H9 (cell line): ENCODE measurements around the gene MGA. TPM values are rescaled to one million over a fixed set of nuclear protein-coding genes. Genes with fewer than 3 reads are reported as not detected.

Source experiments
- DNase-seq: peaks from one replicate; pipeline ENCODE4 v3.0.0-alpha.2; 2017
- H2AFZ ChIP-seq: one replicate; pipeline ENCODE4 v1.6.1; 2013; ENCODE audit warnings: mild to moderate bottlenecking, low read length, control low read depth, moderate library complexity
- H2AK5ac ChIP-seq: 2 replicates; pipeline ENCODE4 v1.6.1; 2013; ENCODE audit warnings: low read length, control low read depth, mixed read lengths; ENCODE audit not compliant: insufficient read length
- H2BK120ac ChIP-seq: one replicate; pipeline ENCODE4 v1.6.1; 2013; ENCODE audit warnings: low read depth, mild to moderate bottlenecking, low read length, control low read depth, inconsistent platforms; ENCODE audit not compliant: poor library complexity, severe bottlenecking
- H2BK12ac ChIP-seq: 2 replicates; pipeline ENCODE4 v1.6.1; 2013; ENCODE audit warnings: low read length, control low read depth, mixed read lengths, low read depth; ENCODE audit not compliant: insufficient read length
- H2BK15ac ChIP-seq: 2 replicates; pipeline ENCODE4 v1.6.1; 2013; ENCODE audit warnings: low read depth, low read length, control low read depth
- H2BK20ac ChIP-seq: one replicate; pipeline ENCODE4 v1.6.1; 2013; ENCODE audit warnings: low read depth, mild to moderate bottlenecking, low read length, control low read depth, inconsistent platforms; ENCODE audit not compliant: poor library complexity, severe bottlenecking
- H2BK5ac ChIP-seq: 2 replicates; pipeline ENCODE4 v1.6.1; 2013; ENCODE audit warnings: low read length, control low read depth, mixed read lengths; ENCODE audit not compliant: insufficient read length
- H3K14ac ChIP-seq: 2 replicates; pipeline ENCODE4 v1.6.1; 2013; ENCODE audit warnings: low read length, control low read depth; ENCODE audit not compliant: insufficient read depth
- H3K18ac ChIP-seq: 2 replicates; pipeline ENCODE4 v1.6.1; 2013; ENCODE audit warnings: low read depth, mild to moderate bottlenecking, mixed read lengths, low read length, control low read depth; ENCODE audit not compliant: insufficient read length
- H3K23ac ChIP-seq: 2 replicates; pipeline ENCODE4 v1.6.1; 2013; ENCODE audit warnings: low read length, control low read depth, mixed read lengths, low read depth; ENCODE audit not compliant: insufficient read length
- H3K23me2 ChIP-seq: 2 replicates; pipeline ENCODE4 v1.6.1; 2013; ENCODE audit warnings: low read depth, mild to moderate bottlenecking, mixed read lengths, low read length, control low read depth; ENCODE audit not compliant: insufficient read length, poor library complexity, severe bottlenecking
- H3K27ac ChIP-seq: 2 replicates; pipeline ENCODE4 v1.5.1; 2013; ENCODE audit warnings: low read length, control low read depth, mixed read lengths, low read depth; ENCODE audit not compliant: insufficient read length
- H3K27me3 ChIP-seq: 2 replicates; pipeline ENCODE4 v1.6.1; 2013; ENCODE audit warnings: low read length, control low read depth, inconsistent platforms; ENCODE audit not compliant: insufficient read depth
- H3K4ac ChIP-seq: 2 replicates; pipeline ENCODE4 v1.6.1; 2013; ENCODE audit warnings: low read depth, mild to moderate bottlenecking, control low read depth, inconsistent platforms, low read length, moderate library complexity
- H3K4me1 ChIP-seq: 2 replicates; pipeline ENCODE4 v1.6.1; 2013; ENCODE audit warnings: low read length, control low read depth, inconsistent platforms; ENCODE audit not compliant: insufficient read depth
- H3K4me2 ChIP-seq: 2 replicates; pipeline ENCODE4 v1.6.1; 2013; ENCODE audit warnings: low read length, control low read depth, mixed read lengths; ENCODE audit not compliant: insufficient read length, insufficient read depth
- H3K56ac ChIP-seq: 2 replicates; pipeline ENCODE4 v1.6.1; 2013; ENCODE audit warnings: low read depth, mild to moderate bottlenecking, mixed read lengths, low read length, control low read depth; ENCODE audit not compliant: insufficient read length
- H3K79me1 ChIP-seq: 2 replicates; pipeline ENCODE4 v1.6.1; 2013; ENCODE audit warnings: low read depth, mild to moderate bottlenecking, moderate library complexity, low read length, control low read depth, inconsistent platforms; ENCODE audit not compliant: insufficient read depth, poor library complexity, severe bottlenecking
- H3K79me2 ChIP-seq: 2 replicates; pipeline ENCODE4 v1.6.1; 2013; ENCODE audit warnings: low read length, control low read depth, inconsistent platforms; ENCODE audit not compliant: insufficient read depth
- H3K9ac ChIP-seq: 2 replicates; pipeline ENCODE4 v1.6.1; 2013; ENCODE audit warnings: low read length, control low read depth, mixed read lengths; ENCODE audit not compliant: insufficient read length; ENCODE audit errors: extremely low read depth
- H3K9me3 ChIP-seq: one replicate; pipeline ENCODE4 v1.6.1; 2013; ENCODE audit warnings: low read depth, low read length, inconsistent platforms; ENCODE audit not compliant: control insufficient read depth
- H3T11ph ChIP-seq: one replicate; pipeline ENCODE4 v1.6.1; 2013; ENCODE audit warnings: mild to moderate bottlenecking, low read length, control low read depth, inconsistent platforms
- H4K20me1 ChIP-seq: one replicate; pipeline ENCODE4 v1.6.1; 2013; ENCODE audit not compliant: control insufficient read depth, insufficient read length, insufficient read depth
- H4K5ac ChIP-seq: 2 replicates; pipeline ENCODE4 v1.6.1; 2013; ENCODE audit warnings: low read depth, mild to moderate bottlenecking, mixed read lengths, low read length, control low read depth; ENCODE audit not compliant: insufficient read length
- H4K8ac ChIP-seq: replicated peaks from 2 replicates; pipeline ENCODE4 v1.6.1; 2013; ENCODE audit warnings: low read length, control low read depth, mixed read lengths, low read depth; ENCODE audit not compliant: insufficient read length
- H4K91ac ChIP-seq: 2 replicates; pipeline ENCODE4 v1.6.1; 2013; ENCODE audit warnings: low read depth, mild to moderate bottlenecking, moderate library complexity, mixed read lengths, low read length, control low read depth; ENCODE audit not compliant: insufficient read length
- H3K27ac Mint-ChIP-seq, 3 experiments: 2 replicates in 2 of 3; 3 replicates in 1 of 3; pipeline ENCODE4 v1.8.0; 2020 to 2021; ENCODE audit warnings: mixed read lengths in 3 of 3, mild to moderate bottlenecking in 1 of 3, moderate library complexity in 1 of 3
- H3K27me3 Mint-ChIP-seq: 2 replicates; pipeline ENCODE4 v1.8.0; 2021; ENCODE audit warnings: low read depth, mild to moderate bottlenecking, moderate library complexity, mixed read lengths
- H3K36me3 Mint-ChIP-seq, 3 experiments: 2 replicates in 2 of 3; 3 replicates in 1 of 3; pipeline ENCODE4 v1.8.0; 2020 to 2021; ENCODE audit warnings: low read depth in 3 of 3, mixed read lengths in 3 of 3; ENCODE audit not compliant: insufficient read depth in 1 of 3
- H3K4me1 Mint-ChIP-seq, 2 experiments: 2 replicates each; pipeline ENCODE4 v1.8.0; 2020; ENCODE audit warnings: mixed read lengths in 2 of 2
- H3K4me3 Mint-ChIP-seq, 2 experiments: 2 replicates in 1 of 2; 3 replicates in 1 of 2; pipeline ENCODE4 v1.8.0; 2020 to 2021; ENCODE audit warnings: mild to moderate bottlenecking in 2 of 2, mixed read lengths in 2 of 2, moderate library complexity in 1 of 2
- H3K9me3 Mint-ChIP-seq, 2 experiments: 2 replicates in 1 of 2; 3 replicates in 1 of 2; pipeline ENCODE4 v1.8.0; 2020; ENCODE audit warnings: mild to moderate bottlenecking in 2 of 2, mixed read lengths in 2 of 2, moderate library complexity in 1 of 2
- CTCF ChIP-seq: fragments of 200-600 bp; sonication (generic); conservative IDR thresholded peaks from 3 replicates; pipeline ENCODE4 v1.8.0; 2021; ENCODE audit warnings: antibody characterized with exemption, mild to moderate bottlenecking
- total RNA-seq: library from RNA; stranded (reverse); gene quantifications from 2 replicates; pipeline ENCODE4 v1.2.1, GENCODE V29; 2021

The MGA gene
- total RNA-seq, 1 experiment from 2014 or later: 62.7 TPM

- no peak overlapping the region for H2AK5ac ChIP-seq
- no peak overlapping the region for H2BK15ac ChIP-seq
- H4K5ac ChIP-seq: no peak overlapping the region
- H3K4me3 Mint-ChIP-seq: no peak overlapping the region; a peak in 2 of 5 replicates
- no peaks in the 10 kb centered on the region for H3K36me3 Mint-ChIP-seq
- no peak overlapping the region for H2BK20ac ChIP-seq
- no peak for DNase-seq
- H3K27me3 Mint-ChIP-seq: no peaks in the 10 kb centered on the region
- peaks cover 28 to 31% of the 10 kb centered on the region in 2 experiments for H3K4me1 Mint-ChIP-seq
- H4K20me1 ChIP-seq: no peaks in the 10 kb centered on the region
- H3K14ac ChIP-seq: no peak overlapping the region
- no peaks in the 10 kb centered on the region for H3K23me2 ChIP-seq
- no peak overlapping the region for H3K4me2 ChIP-seq
- no peak overlapping the region for H3T11ph ChIP-seq
- no peak overlapping the region for H2BK5ac ChIP-seq
- no peak overlapping the region for H3K4ac ChIP-seq
- no peak overlapping the region for H3K27ac ChIP-seq
- no peak overlapping the region for H3K18ac ChIP-seq
- peaks cover 22% of the 10 kb centered on the region for H3K4me1 ChIP-seq
- TF ChIP-seq CTCF: no peak
- H3K9me3 Mint-ChIP-seq: no peaks in the 10 kb centered on the region
- H3K9me3 ChIP-seq: no peaks in the 10 kb centered on the region
- H3K79me1 ChIP-seq: no peaks in the 10 kb centered on the region
- H2AFZ ChIP-seq: no peak overlapping the region
- no peak overlapping the region for H2BK12ac ChIP-seq
- H3K79me2 ChIP-seq: no peaks in the 10 kb centered on the region; the same call in 1 of the 2 replicates
- no peaks in the 10 kb centered on the region for H3K27me3 ChIP-seq
- no peak overlapping the region for H2BK120ac ChIP-seq
- H4K8ac ChIP-seq: no peak overlapping the region
- no peak overlapping the region; a peak in 2 of 7 replicates for H3K27ac Mint-ChIP-seq
- no peak overlapping the region for H4K91ac ChIP-seq
- H3K56ac ChIP-seq: no peak overlapping the region
- H3K23ac ChIP-seq: no peak overlapping the region
- H3K9ac ChIP-seq: no peak overlapping the region
Measured at GRCh38 chr15:41789662-41790061, 129.5 kb downstream of the MGA start.
